Lung (tissue), 12 donors: ENCODE data around the gene PROB1. TPM values are rescaled to one million over a fixed set of nuclear protein-coding genes. Genes with fewer than 3 reads are reported as not detected.

Experiments
- ATAC-seq: fragments of 200-7000 bp; cut with Tn5 transposase; one replicate; pipeline ENCODE4 v1.9.1; 2020; ENCODE audit warnings: moderate number of reproducible peaks; ENCODE audit not compliant: insufficient read depth, low FRiP score
- DNase-seq, 3 donors: peaks; one replicate each; pipeline ENCODE4 v3.0.0-alpha.2; 2013 to 2017
- H3K27ac ChIP-seq, 2 donors: one replicate each; pipeline ENCODE4 v1.5.1; 2013; ENCODE audit warnings: mild to moderate bottlenecking in 2 of 2, moderate library complexity in 2 of 2, control low read depth in 1 of 2, inconsistent platforms in 1 of 2, low read depth in 1 of 2, low read length in 1 of 2
- H3K27me3 ChIP-seq, 3 donors: one replicate each; pipeline ENCODE4 v1.5.1; 2013; ENCODE audit warnings: low read length in 2 of 3; ENCODE audit not compliant: control insufficient read depth in 3 of 3, insufficient read depth in 3 of 3
- H3K36me3 ChIP-seq, 4 donors: one replicate each; pipeline ENCODE4 v1.5.1; 2013; ENCODE audit warnings: low read length in 4 of 4, mild to moderate bottlenecking in 1 of 4, moderate library complexity in 1 of 4; ENCODE audit not compliant: control insufficient read depth in 4 of 4, insufficient read depth in 4 of 4
- H3K4me1 ChIP-seq, 5 donors: one replicate each; pipeline ENCODE4 v1.5.1; 2013; ENCODE audit warnings: low read length in 5 of 5, mild to moderate bottlenecking in 2 of 5, moderate library complexity in 1 of 5; ENCODE audit not compliant: control insufficient read depth in 5 of 5, insufficient read depth in 5 of 5
- H3K4me3 ChIP-seq: one replicate; pipeline ENCODE4 v1.5.1; 2013; ENCODE audit warnings: mild to moderate bottlenecking, control low read depth, moderate library complexity
- H3K9ac ChIP-seq, 2 donors: one replicate each; pipeline ENCODE4 v1.5.1; 2013; ENCODE audit warnings: low read length in 2 of 2, control low read depth in 1 of 2; ENCODE audit not compliant: insufficient read depth in 1 of 2
- H3K9me3 ChIP-seq, 4 donors: one replicate each; pipeline ENCODE4 v1.5.1; 2013; ENCODE audit warnings: low read length in 3 of 4, mild to moderate bottlenecking in 1 of 4, moderate library complexity in 1 of 4; ENCODE audit not compliant: control insufficient read depth in 4 of 4, insufficient read depth in 3 of 4
- WGBS, 2 donors: extraction: QIAGEN DNeasy Blood & Tissue Kit; methylation state at CpG; one replicate each; pipeline ENCODE4 v1.1.7; 2013; 5-methylcytosine and 5-hydroxymethylcytosine counted together
- polyA plus RNA-seq, 2 donors: library from polyadenylated mRNA; stranded (reverse); fragments of 200-250 nt; gene quantifications; one replicate each; pipeline ENCODE4 v1.2.1, GENCODE V29; 2013
- total RNA-seq, 2 donors: library from RNA; depleted of rRNA in 1 of 2; stranded (reverse); fragments of >200 nt in 1 of 2; gene quantifications; one replicate each; pipeline ENCODE4 v1.2.1, GENCODE V29; 2014 to 2021
- TF ChIP-seq, protein P1 (sequence below): IDR thresholded peaks from 2 replicates; pipeline ENCODE4 v1.5.1; 2012; ENCODE audit warnings: mild to moderate bottlenecking; ENCODE audit errors: control extremely low read depth, extremely low read depth
- donor health status: control.
- donor health status: control.
- donor health status: Bipolar disorder and iron deficiency.
- donor health status: healthy.
- donor health status: DM: yes; HTN: yes; CAD: no.

Gene PROB1
- total and polyA plus RNA-seq, 4 donors, result 0.33 to 2.2 (median 0.72) TPM

DNA sequence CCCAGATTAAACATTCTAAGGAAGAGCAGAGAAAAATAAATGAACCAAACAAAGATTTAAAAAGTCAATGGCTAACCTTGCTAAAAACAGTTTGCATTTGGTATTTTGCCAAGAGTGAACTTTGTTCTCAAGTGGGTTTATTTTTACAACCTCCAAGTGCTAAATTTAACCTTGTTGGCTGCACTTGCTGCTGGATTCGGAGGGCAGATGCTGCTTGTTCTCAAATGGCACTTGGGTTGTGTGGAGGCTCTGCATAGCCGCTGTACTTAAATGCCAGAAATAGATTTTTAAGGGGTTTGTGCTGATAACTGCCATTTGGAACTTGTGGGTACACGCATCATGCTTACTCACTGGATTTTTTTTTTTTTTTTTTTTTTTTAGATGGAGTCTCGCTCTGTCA, 22.3 kb upstream of the PROB1 start:
- WGBS, 2 donors, result 37 to 41% methylated on average over 3 to 4 of the region's 4 CpGs
- Histone ChIP-seq H3K4me3 (no peak overlapping the region), H3K27ac (peak overlapping the region in 1 of 2 donors; percentile 90), H3K27me3 (no peaks in the 10 kb centered on the region), H3K9ac (no peak overlapping the region), H3K4me1 (peaks cover 0 to 11% (median 3%) of the 10 kb centered on the region in 5 donors), H3K9me3 (no peaks in the 10 kb centered on the region), H3K36me3 (peaks cover 3 to 42% (median 13%) of the 10 kb centered on the region in 4 donors)
- TF ChIP-seq, protein P1, sequence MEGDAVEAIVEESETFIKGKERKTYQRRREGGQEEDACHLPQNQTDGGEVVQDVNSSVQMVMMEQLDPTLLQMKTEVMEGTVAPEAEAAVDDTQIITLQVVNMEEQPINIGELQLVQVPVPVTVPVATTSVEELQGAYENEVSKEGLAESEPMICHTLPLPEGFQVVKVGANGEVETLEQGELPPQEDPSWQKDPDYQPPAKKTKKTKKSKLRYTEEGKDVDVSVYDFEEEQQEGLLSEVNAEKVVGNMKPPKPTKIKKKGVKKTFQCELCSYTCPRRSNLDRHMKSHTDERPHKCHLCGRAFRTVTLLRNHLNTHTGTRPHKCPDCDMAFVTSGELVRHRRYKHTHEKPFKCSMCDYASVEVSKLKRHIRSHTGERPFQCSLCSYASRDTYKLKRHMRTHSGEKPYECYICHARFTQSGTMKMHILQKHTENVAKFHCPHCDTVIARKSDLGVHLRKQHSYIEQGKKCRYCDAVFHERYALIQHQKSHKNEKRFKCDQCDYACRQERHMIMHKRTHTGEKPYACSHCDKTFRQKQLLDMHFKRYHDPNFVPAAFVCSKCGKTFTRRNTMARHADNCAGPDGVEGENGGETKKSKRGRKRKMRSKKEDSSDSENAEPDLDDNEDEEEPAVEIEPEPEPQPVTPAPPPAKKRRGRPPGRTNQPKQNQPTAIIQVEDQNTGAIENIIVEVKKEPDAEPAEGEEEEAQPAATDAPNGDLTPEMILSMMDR, result no peak
- ATAC-seq (peak; percentile 35), DNase-seq (peak in 2 of 3 donors; percentile 44 to 72)

DNA sequence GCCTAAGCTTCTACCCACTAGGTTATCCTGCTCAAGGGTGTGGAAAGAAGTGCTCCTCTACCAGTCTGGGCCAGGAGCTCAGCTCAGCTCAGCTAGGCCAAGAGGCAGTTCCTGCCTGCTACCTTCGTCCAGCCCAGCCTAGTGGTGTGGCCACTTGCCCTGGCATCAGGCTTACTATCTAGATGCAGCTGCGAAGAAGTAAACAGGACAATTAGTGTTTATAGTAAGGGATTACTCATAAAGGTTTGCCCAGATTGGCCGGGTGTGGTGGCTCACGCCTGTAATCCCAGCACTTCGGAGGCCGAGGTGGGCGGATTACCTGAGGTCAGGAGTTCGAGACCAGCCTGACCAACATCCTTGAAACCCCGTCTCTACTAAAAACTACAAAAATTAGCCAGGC, 21.7 kb upstream of the PROB1 start:
- peak overlapping the region in 1 of 2 donors; percentile 46 for H3K27ac ChIP-seq
- WGBS, 2 donors, result 76 to 92% methylated on average over 9 of the region's 9 CpGs
- no peak for ATAC-seq

DNA sequence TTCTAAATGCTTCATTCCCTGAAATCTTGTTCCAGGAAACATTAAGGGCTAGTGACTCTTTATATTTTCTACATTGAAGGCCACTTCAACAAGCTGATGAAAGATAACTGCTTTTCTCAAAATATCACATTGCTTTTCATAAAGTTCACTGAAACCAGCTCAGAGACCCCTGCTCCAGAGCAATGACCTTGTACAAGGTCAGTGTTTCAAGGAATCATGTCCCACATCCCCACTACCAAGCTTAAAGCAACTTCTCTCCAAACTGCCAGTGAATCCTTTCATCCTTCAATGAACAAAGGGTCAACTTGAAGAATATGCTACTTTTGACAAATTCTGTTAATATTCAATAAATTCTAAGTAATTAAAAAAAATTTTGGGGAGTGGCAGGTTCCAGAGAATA, 21.0 kb upstream of the PROB1 start:
- H3K27ac ChIP-seq, result peak overlapping the region in 1 of 2 donors; percentile 46
- no peak for ATAC-seq

More for the DNA sequence above, 21.7 kb upstream of the PROB1 start:
- Histone ChIP-seq H3K9ac (no peak overlapping the region), H3K27me3 (no peaks in the 10 kb centered on the region), H3K36me3 (peaks cover 3 to 41% (median 13%) of the 10 kb centered on the region in 4 donors), H3K4me1 (peaks cover 0 to 11% (median 3%) of the 10 kb centered on the region in 5 donors), H3K9me3 (no peaks in the 10 kb centered on the region), H3K4me3 (no peak overlapping the region)
- TF ChIP-seq, protein P1, result no peak
- DNase-seq, result no peak

More for the DNA sequence above, 21.0 kb upstream of the PROB1 start:
- Histone ChIP-seq H3K4me1 (peaks cover 0 to 11% (median 3%) of the 10 kb centered on the region in 5 donors), H3K9ac (no peak overlapping the region), H3K27me3 (no peaks in the 10 kb centered on the region), H3K36me3 (peaks cover 3 to 34% (median 15%) of the 10 kb centered on the region in 4 donors), H3K9me3 (no peaks in the 10 kb centered on the region), H3K4me3 (no peak overlapping the region)
- TF ChIP-seq, protein P1, result no peak
- no peak for DNase-seq
